ENCODE measurements around the gene PTH1R. TPM values are rescaled to one million over a fixed set of nuclear protein-coding genes. Genes with fewer than 3 reads are reported as not detected.

Gene PTH1R
- total RNA-seq, 2 experiments from 2014 or later = not detected

DNA sequence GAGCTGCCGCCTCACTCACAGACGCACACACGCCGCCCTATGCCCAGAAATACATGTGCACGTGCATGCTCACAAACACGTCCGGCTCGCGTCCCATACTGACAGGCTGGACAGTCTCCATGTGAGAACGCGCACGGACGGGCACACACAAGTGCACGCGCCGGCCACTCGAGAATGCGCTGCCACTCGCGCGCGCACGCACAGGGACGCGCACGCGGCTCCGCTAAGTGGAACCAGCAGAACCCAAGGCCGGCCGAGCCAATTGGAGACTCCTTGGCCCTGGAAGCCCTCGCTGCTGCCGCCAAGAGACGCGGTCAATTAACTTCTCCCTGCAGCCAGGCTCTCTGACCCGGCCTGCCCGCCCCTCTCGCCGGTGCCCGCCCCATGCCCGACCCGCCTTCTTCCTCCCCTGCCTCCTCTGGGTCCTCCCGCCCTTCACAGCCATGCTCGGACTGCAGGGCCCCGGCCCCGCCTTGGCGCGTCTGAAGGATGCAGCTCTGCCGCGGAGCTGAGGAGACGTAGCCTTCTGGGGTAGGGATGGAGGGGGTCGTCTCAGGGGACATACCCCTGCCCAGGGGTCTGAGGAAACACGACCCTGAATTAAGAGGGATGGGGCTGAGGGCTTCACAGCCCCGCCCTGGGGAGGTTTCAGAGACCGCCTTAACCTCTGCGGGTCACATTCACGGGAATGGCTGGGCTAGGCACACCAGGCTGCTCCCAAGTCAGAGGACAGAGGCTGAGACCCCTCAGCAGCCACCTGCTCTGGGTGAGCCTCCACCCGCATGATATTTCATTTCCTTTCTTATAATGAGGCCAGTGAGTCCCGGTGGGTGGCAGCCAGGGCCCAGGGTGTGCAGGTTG lies 15.0 kb downstream of the PTH1R start:
- ChIA-PET POLR2A (no interaction called here), CTCF (interaction anchor here (3.5 kb wide), 1 partner anchor 189 kb away, joined by 16 read pairs; no protein-coding TSS in a partner anchor)

DNA sequence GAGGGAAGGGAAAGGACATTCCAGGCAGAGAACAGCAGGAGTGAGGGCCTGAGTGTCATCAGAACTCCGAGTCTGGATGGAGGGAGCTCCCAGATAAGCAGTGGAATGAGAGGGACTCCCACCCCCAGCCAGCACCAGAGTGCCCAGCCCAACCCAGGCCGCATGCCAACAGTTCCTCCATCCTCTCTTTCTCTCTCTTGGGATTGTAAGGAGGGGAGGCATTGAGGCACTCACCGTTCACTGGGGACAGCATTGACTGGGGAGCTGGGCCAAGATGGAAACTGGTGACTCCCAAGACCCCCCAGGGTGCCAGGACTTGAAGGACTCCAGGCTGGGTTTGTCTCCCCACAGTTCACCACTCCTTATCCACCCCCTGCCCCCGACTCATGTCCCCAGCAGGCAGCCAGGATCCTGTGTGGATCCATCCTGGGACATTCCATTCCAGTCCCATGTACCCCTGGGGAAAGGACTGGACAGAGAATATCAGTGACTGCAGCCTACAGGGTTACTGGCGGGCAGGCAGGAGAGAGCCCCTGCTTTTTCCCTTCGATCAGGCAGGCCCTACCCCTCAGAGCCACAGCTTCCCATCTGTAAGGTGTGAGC lies 15.7 kb downstream of the PTH1R start:
- CTCF ChIA-PET = interaction anchor here (1.0 to 3.5 kb wide), 3 partner anchors 26 to 190 kb away, joined by 3 to 16 read pairs (median 8); no protein-coding TSS in a partner anchor
- POLR2A ChIA-PET = no interaction called here

DNA sequence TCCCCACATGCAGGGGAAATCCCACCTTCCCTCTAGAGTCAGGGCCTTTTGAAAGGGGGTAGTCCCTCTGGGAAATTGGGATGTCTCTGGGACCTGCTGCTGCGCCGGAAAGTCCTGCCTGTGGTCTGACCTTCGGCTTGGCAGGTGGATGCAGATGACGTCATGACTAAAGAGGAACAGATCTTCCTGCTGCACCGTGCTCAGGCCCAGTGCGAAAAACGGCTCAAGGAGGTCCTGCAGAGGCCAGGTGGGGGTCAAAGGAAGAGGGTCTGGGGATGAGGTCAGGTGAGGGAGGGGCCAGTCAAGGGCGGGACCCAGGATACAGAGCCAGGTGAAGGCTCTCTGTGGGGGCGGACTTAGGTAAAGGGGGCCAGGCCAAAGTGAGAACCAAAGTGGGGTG lies 16.2 kb downstream of the PTH1R start:
- CTCF ChIA-PET = interaction anchor here (1.0 to 3.5 kb wide), 4 partner anchors 27 to 190 kb away, joined by 3 to 16 read pairs (median 9); no protein-coding TSS in a partner anchor
- POLR2A ChIA-PET = no interaction called here

DNA sequence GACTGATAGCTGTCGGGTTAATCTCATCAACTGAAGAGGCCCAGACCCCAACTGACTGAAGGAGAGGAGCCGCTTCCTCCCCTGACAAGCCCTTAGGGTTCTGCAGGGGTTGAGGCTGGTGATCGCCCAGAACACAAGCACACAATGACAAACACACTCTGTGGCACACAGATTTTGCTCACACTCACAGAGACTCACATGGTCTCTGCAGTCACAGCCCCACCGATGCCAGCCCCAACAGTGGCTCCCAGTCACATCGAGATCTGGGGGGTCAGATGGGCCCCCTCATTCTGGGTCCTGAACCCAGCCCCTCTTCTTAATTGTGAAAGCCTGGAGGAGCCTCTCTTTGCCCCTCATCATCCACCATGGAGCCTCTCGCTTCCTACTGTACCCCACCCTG lies 16.7 kb downstream of the PTH1R start:
- ChIA-PET POLR2A (no interaction called here), CTCF (interaction anchor here (0.7 to 3.5 kb wide), 12 partner anchors 9 to 433 kb away, joined by 3 to 16 read pairs (median 6); no protein-coding TSS in a partner anchor)

DNA sequence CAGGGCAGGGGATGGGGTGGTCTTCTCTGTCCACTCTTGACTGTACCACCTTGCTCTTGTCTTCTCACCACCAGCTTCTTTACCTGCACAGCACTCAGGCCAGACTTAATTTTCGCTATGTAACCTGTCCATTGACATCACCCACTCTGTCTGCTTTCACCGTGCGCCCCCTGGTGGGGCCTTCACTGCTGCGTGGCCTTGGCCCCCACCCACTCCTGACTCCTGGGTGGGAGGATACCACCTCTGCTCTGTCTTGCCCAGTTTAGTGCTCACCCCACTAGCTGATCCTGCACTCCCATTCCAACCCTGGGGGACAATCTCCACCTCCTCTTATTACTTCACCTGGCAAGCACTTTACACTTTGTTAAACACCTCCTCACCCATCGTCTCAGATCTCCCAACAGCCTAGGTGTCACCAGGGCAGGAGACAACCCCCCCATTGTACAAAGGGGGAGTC lies 17.7 kb downstream of the PTH1R start:
- ChIA-PET CTCF (interaction anchor here (0.7 to 3.5 kb wide), 14 partner anchors 10 to 194 kb away, joined by 3 to 16 read pairs (median 6); partner anchors contain the start of gene TMIE), POLR2A (no interaction called here)

DNA sequence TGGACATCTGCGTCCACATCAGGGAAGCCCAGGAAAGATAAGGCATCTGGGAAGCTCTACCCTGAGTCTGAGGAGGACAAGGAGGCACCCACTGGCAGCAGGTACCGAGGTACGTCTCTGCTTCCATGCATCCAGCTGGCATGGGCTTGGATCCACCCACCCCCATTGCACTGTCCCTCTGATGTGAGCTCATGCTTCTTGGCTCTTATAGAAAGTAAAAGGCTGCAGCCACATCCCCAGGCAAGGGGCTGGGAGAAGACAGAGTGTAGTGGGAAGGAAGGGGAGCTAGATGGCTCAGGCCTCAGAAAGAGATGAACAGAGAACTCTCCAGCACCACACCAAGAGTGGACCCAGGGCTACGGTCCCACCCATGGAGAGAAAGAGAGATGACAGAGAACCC lies 18.2 kb downstream of the PTH1R start:
- CTCF ChIA-PET = interaction anchor here (0.7 to 3.5 kb wide), 10 partner anchors 10 to 194 kb away, joined by 3 to 16 read pairs (median 8); partner anchors contain the start of gene TMIE
- POLR2A ChIA-PET = no interaction called here

DNA sequence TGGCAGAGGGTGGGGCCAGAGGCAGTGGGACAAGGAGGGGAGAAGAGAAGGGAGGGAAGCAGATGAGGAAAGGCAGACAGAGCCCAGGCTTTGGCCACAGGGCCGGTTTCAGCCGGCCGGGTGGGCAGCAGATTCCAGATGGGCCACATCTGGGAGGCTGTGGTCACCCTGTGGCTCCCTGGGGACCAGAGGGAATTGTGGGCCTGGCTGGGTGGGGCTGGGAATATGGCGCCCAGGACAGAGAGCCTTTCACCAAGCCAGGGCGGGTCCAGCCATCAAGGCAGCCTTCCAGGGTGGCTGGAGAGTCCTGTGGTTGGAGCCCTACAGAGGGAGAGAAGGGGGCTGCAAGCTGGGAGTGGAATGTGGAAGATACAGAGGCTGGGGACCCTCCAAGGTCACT lies 18.9 kb downstream of the PTH1R start:
- ChIA-PET POLR2A (no interaction called here), CTCF (interaction anchor here (1.3 to 3.5 kb wide), 6 partner anchors 11 to 193 kb away, joined by 5 to 16 read pairs (median 10); no protein-coding TSS in a partner anchor)

DNA sequence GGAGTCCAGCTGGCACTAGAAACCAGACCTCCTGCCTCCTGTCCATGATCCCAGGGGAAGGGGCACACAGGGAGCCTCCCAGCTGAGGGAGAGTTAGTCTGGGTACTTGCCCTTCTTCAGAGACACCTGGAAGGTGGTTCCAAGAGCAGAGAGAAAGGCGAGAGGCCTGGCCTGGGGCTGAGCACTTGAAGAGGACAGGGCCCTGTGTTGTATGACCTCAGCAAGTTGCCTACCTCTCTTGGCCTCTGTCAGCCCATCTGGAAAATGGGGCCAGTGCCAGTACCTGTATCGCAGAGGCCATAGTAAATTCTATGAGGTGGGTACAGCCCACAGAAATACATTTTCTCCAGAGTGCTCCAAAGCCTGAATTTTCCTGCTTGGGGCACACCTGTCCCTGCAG lies 19.5 kb downstream of the PTH1R start:
- ChIA-PET CTCF (no interaction called here), POLR2A (no interaction called here)

DNA sequence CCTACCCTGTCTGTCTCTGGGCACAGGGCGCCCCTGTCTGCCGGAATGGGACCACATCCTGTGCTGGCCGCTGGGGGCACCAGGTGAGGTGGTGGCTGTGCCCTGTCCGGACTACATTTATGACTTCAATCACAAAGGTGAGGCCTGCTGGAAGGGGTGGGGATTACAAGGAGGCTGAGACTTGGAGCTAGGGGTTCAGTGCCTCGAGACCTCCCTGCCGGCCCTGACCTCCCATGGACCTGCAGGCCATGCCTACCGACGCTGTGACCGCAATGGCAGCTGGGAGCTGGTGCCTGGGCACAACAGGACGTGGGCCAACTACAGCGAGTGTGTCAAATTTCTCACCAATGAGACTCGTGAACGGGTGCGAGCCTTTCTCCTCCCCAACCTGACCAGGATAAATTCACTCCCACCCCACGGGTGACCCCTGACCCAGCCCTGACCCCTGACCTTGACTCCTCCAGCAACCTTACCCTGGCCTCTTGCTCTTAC lies 20.4 kb downstream of the PTH1R start:
- ChIA-PET CTCF (interaction anchor here (0.7 to 1.6 kb wide), 2 partner anchors 30 to 183 kb away, joined by 3 to 4 read pairs; no protein-coding TSS in a partner anchor), POLR2A (no interaction called here)

DNA sequence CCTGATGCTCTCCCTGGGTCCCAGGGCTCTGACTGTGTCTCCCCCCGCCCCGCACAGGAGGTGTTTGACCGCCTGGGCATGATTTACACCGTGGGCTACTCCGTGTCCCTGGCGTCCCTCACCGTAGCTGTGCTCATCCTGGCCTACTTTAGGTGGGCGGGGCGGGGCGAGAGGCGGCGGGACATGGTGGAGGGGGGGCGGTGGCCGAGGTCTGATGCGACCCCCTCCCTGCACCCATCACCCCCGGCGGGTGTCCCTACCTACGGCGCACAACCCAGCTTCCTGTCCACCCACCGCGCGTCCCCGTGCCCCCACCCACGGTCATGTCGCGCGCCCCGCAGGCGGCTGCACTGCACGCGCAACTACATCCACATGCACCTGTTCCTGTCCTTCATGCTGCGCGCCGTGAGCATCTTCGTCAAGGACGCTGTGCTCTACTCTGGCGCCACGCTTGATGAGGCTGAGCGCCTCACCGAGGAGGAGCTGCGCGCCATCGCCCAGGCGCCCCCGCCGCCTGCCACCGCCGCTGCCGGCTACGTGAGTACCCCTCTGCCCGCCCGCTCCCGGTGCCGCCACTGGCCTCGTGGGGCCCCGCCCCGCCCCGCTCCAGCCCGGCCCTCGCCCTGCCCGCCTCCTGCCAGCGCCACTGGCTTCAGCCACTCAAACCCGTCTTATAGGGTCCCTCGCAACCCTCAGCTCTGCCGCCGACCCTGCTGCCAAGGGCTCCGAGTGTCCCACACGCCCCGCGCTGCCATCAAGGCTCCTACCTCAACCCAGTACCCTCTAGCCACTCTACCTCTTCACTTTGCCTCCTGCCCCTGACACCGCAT lies 21.0 kb downstream of the PTH1R start:
- POLR2A ChIA-PET = no interaction called here

DNA sequence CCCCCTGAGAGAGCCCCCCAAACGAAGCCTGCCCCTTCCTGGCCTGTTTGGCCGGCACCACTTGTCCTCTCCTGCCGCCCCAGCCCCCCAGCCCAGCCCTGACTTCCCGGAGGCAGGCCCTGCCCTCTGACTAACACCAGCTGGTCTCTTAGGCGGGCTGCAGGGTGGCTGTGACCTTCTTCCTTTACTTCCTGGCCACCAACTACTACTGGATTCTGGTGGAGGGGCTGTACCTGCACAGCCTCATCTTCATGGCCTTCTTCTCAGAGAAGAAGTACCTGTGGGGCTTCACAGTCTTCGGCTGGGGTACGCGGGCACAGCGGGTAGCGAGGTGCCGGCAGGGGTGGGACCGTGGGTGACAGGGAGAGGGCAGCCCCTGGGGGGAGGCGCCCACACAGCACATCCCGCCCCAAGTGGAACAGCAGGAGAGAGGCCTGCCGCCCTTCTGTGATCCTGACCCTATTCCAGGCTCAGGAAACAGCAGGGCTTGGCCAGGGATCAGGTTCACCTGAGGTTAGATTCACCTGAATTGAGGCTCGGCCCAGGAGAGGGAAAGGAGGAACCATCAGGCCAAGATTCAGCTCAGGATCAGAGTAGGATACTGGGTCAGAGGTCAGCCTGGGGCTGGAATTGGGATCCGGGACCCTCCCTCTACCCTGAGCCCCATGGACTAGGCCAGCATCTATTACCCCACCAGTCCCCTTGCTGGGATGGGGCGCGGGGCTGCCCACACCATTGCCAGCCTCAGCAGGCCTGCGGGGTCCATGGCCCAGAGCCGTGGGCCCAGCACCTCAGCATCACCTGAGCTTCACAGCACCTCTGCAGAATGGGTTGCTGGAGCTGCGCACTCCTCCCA lies 21.9 kb downstream of the PTH1R start:
- POLR2A ChIA-PET = no interaction called here
- CTCF ChIA-PET = interaction anchor here (1.6 kb wide), 1 partner anchor 32 kb away, joined by 4 read pairs; no protein-coding TSS in a partner anchor

More for the DNA sequence above, 21.0 kb downstream of the PTH1R start:
- CTCF ChIA-PET = interaction anchor here (0.7 to 1.6 kb wide), 2 partner anchors 31 to 184 kb away, joined by 3 to 4 read pairs; no protein-coding TSS in a partner anchor

DNA sequence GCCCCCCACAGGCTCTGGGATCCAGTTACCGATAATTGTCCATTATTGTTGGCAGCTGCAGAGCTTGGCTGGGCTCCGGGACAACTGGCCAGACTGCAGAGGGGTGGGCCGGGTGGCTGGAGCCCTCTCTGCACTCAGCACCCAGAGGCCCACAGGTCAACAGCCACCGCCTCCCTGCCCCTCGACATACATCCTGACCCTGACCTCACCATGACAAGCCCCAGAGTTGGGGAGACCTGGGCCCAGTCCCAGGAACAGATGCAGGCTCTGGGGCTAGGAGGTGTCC lies 22.4 kb downstream of the PTH1R start:
- CTCF ChIA-PET = interaction anchor here (1.9 kb wide), 1 partner anchor 33 kb away, joined by 7 read pairs; no protein-coding TSS in a partner anchor
- POLR2A ChIA-PET = no interaction called here

DNA sequence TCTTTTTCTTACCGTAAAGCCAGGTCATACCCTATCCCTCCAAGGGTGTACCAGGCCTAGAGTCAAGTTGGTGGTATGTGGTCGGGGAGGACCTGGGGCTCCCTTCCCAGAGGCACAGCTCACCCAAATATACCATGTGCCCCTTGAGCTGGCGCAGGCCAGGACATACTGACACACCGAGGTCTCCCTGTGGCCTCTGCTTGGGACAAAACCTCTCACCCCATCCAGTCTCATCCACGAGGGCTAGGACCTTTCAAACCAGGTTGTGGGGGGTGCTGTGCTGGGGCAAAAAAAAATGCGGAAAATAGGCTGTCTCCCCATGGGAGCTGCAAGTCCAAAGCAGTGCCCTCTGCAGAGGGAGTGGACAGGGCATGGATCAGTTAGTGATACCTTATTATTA lies 22.8 kb downstream of the PTH1R start:
- POLR2A ChIA-PET = no interaction called here

DNA sequence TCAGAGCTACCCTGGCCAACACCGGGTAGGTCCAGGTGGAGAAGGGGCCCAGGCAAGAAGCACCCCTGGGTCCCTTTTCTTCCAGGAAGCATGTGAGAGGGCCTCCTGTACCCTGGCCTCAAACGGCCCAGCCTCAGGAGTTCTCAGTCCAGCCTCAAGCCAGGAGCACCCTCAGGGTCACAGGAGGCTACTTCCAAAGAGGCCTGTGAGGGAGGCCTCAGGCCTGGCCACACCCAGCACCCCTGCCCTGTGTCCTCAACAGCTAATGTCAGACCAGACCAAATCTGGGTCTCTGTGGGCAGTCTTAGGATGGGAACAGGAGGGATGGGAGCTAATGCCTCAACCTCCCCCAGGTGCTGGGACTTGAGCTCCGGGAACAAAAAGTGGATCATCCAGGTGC lies 23.5 kb downstream of the PTH1R start:
- POLR2A ChIA-PET = no interaction called here
- CTCF ChIA-PET = interaction anchor here (0.6 to 1.9 kb wide), 3 partner anchors 8 to 783 kb away, joined by 3 to 7 read pairs (median 3); no protein-coding TSS in a partner anchor

More for the DNA sequence above, 22.8 kb downstream of the PTH1R start:
- CTCF ChIA-PET = interaction anchor here (1.1 to 1.9 kb wide), 2 partner anchors 9 to 33 kb away, joined by 3 to 7 read pairs; no protein-coding TSS in a partner anchor

DNA sequence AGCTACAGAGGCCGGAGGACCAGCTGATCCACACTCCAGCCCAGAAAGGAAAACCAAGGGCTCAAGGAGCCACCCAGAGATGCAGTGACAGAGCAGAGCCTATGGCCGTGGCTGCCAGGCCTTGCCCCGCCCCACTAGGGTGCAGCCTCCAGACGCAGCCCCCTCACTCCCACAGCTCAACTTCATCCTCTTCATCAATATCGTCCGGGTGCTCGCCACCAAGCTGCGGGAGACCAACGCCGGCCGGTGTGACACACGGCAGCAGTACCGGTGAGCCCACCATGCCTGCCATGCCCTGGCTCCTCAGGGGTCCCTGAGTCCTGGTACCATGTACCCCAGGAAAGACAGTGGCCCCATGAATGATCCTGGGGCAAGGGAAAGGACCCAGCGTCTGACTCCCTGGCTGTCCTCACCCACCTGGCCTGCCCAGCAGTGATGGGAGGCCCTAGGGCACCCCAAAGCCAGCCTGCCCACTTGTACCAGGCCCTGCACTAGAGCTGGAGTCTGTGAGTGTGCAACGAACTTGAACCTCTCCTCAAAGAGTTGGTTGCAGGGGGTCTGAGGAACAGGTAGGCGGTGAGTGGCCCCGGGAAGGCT lies 24.2 kb downstream of the PTH1R start:
- ChIA-PET CTCF (interaction anchor here (0.6 to 1.9 kb wide), 3 partner anchors 8 to 782 kb away, joined by 3 to 7 read pairs (median 3); no protein-coding TSS in a partner anchor), POLR2A (no interaction called here)

DNA sequence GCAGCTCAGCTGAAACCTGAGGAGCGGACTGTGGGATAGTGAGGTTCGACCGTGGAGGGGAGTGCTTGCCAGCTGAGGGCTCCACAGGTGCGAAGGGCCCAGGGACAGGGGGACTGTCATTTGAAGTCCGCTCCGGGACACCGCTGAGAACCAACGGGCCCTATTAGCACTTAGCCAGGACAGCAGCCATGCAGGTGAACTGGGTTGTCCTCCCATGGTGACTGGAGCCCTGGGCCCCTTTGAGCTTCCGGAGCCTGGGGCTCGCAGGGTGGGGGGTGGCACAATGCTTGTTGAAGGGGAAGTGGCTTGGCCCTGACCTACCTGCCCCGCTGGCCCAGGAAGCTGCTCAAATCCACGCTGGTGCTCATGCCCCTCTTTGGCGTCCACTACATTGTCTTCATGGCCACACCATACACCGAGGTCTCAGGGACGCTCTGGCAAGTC lies 24.7 kb downstream of the PTH1R start:
- ChIA-PET POLR2A (no interaction called here), CTCF (no interaction called here)

DNA sequence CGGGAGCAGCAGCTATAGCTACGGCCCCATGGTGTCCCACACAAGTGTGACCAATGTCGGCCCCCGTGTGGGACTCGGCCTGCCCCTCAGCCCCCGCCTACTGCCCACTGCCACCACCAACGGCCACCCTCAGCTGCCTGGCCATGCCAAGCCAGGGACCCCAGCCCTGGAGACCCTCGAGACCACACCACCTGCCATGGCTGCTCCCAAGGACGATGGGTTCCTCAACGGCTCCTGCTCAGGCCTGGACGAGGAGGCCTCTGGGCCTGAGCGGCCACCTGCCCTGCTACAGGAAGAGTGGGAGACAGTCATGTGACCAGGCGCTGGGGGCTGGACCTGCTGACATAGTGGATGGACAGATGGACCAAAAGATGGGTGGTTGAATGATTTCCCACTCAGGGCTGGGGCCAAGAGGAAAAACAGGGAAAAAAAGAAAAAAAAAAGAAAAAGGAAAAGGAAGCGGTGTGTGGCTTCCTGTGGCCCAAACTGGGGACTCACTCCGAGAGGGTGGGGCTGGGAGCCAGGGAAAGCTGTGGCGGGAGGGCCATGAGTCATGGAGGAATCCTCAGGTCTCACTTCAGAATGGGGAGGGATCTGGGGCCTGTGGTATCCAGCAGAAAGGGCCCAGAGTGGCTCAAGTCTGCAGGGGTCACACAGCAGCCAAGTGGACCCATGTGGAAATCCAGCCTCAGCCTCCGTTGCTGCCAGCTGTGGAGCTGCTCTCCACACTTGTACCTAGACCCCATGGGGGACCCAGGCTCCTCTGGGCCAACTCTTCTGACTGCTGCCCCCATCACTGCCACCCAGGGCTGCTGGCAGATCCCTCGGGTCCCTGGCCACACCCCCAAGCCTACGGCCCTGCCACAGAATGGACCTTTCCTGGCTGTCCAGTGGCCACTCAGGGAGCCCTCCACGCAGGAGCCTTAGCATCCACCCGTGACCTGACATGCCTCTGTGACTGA lies 26.1 kb downstream of the PTH1R start:
- ChIA-PET CTCF (no interaction called here), POLR2A (no interaction called here)
